Activated B cell treated with CpG ODN at 0.5 μM for 24 hours (primary cell): ENCODE data around the gene TEKT1. TPM values are rescaled to one million over a fixed set of nuclear protein-coding genes. Genes with fewer than 3 reads are reported as not detected.

Experiments used
- ATAC-seq: fragments of 200-7000 bp; cut with Tn5 transposase; one replicate; pipeline ENCODE4 v1.10.0; 2021; ENCODE audit warnings: low read depth, mild to moderate bottlenecking, moderate library complexity
- CTCF ChIA-PET: fragments of 350-600 bp; sonication (Branson Sonifier 250); formaldehyde crosslinking; loops from one replicate; lab custom pipeline; 2021; ENCODE audit warnings: antibody characterized with exemption; lab: Charles Lee
- POLR2A ChIA-PET: fragments of 350-600 bp; sonication (Branson Sonifier 250); formaldehyde crosslinking; loops from one replicate; lab custom pipeline; 2021; ENCODE audit warnings: antibody characterized with exemption; lab: Charles Lee
- DNase-seq: peaks from one replicate; pipeline ENCODE4 v3.0.0; 2022
- H3K27ac Mint-ChIP-seq: one replicate; pipeline ENCODE4 v1.8.0; 2020; ENCODE audit warnings: mixed read lengths
- H3K27me3 Mint-ChIP-seq: one replicate; pipeline ENCODE4 v1.8.0; 2021; ENCODE audit warnings: mixed read lengths
- H3K36me3 Mint-ChIP-seq: one replicate; pipeline ENCODE4 v1.8.0; 2021; ENCODE audit warnings: low read depth, mixed read lengths
- H3K4me1 Mint-ChIP-seq: one replicate; pipeline ENCODE4 v1.8.0; 2021; ENCODE audit warnings: mixed read lengths
- H3K4me3 Mint-ChIP-seq: one replicate; pipeline ENCODE4 v1.8.0; 2020; ENCODE audit warnings: mild to moderate bottlenecking, mixed read lengths
- H3K9me3 Mint-ChIP-seq: one replicate; pipeline ENCODE4 v1.8.0; 2020; ENCODE audit warnings: mixed read lengths
- CTCF ChIP-seq: fragments of 200-600 bp; IDR thresholded peaks from one replicate; pipeline ENCODE4 v1.8.0; 2022; ENCODE audit warnings: antibody characterized with exemption, mild to moderate bottlenecking
- intact Hi-C: fragments of 100-400 bp; cut with micrococcal nuclease; formaldehyde crosslinking; loops from one replicate; pipeline ENCODE4 v1.15.1; 2024
- total RNA-seq: library from RNA; stranded (reverse); gene quantifications from 2 replicates; pipeline ENCODE4 v1.2.3, GENCODE V29; 2022

The TEKT1 gene
- total RNA-seq, 1 donor from 2014 or later, result not detected

GRCh38 chr17:6755281-6755680 is 76.2 kb downstream of the TEKT1 start:
- Mint-ChIP-seq H3K4me3 (peak overlapping the region; percentile 93), H3K9me3 (no peaks in the 10 kb centered on the region), H3K36me3 (peaks cover 28% of the 10 kb centered on the region), H3K27ac (peak overlapping the region; percentile 88), H3K27me3 (no peaks in the 10 kb centered on the region), H3K4me1 (peaks cover 38% of the 10 kb centered on the region)
- no peak for ATAC-seq
- intact Hi-C loops, result no loop called here
- ChIA-PET POLR2A (interaction anchor here (0.6 kb wide), 2 partner anchors 24 to 1964 kb away, joined by 3 read pairs; no protein-coding TSS in a partner anchor), CTCF (no interaction called here)
- DNase-seq, result no peak
- no peak for TF ChIP-seq CTCF

GRCh38 chr17:6753546-6753945 is 78.0 kb downstream of the TEKT1 start:
- ATAC-seq (no peak), DNase-seq (no peak)
- Mint-ChIP-seq H3K4me3 (no peak overlapping the region), H3K27me3 (no peaks in the 10 kb centered on the region), H3K36me3 (peaks cover 14% of the 10 kb centered on the region), H3K27ac (no peak overlapping the region), H3K9me3 (no peaks in the 10 kb centered on the region), H3K4me1 (peaks cover 38% of the 10 kb centered on the region)
- ChIA-PET CTCF (no interaction called here), POLR2A (no interaction called here)
- no peak for TF ChIP-seq CTCF
- intact Hi-C loops, result no loop called here

GRCh38 chr17:6753006-6753445 is 78.5 kb downstream of the TEKT1 start:
- intact Hi-C loops, result no loop called here
- ChIA-PET POLR2A (no interaction called here), CTCF (no interaction called here)
- no peaks in the 10 kb centered on the region for H3K9me3 Mint-ChIP-seq
- peaks cover 8% of the 10 kb centered on the region for H3K36me3 Mint-ChIP-seq
- no peak for ATAC-seq
- no peak overlapping the region for H3K4me3 Mint-ChIP-seq
- DNase-seq, result no peak
- peaks cover under 1% of the 10 kb centered on the region for H3K27me3 Mint-ChIP-seq
- no peak overlapping the region for H3K27ac Mint-ChIP-seq
- peaks cover 34% of the 10 kb centered on the region for H3K4me1 Mint-ChIP-seq
- TF ChIP-seq CTCF, result no peak

- ChIA-PET CTCF (no interaction called here), POLR2A (no interaction called here)
- DNase-seq, result no peak
- Mint-ChIP-seq H3K27ac (no peak overlapping the region), H3K4me1 (peaks cover 28% of the 10 kb centered on the region), H3K4me3 (no peak overlapping the region), H3K36me3 (peaks cover 4% of the 10 kb centered on the region), H3K27me3 (peaks cover 3% of the 10 kb centered on the region), H3K9me3 (no peaks in the 10 kb centered on the region)
- ATAC-seq, result no peak
- no peak for TF ChIP-seq CTCF
- intact Hi-C loops, result no loop called here
These were observed 79.2 kb downstream of the TEKT1 start for GRCh38 chr17:6752068-6752909.

GRCh38 chr17:6749519-6749918 is 82.0 kb downstream of the TEKT1 start:
- CTCF ChIA-PET, result no interaction called here
- TF ChIP-seq CTCF, result no peak
- Mint-ChIP-seq H3K4me3 (no peak overlapping the region), H3K4me1 (peaks cover 4% of the 10 kb centered on the region), H3K36me3 (no peaks in the 10 kb centered on the region), H3K27ac (no peak overlapping the region), H3K9me3 (no peaks in the 10 kb centered on the region), H3K27me3 (peaks cover 12% of the 10 kb centered on the region)
- intact Hi-C loops, result no loop called here
- no peak for DNase-seq
- no peak for ATAC-seq
- POLR2A ChIA-PET, result interaction anchor here (0.5 kb wide), 1 partner anchor 1489 kb away, joined by 4 read pairs; no protein-coding TSS in a partner anchor
